Suprapubic skin (tissue), 3 donors: ENCODE data around the gene TMC3.

Experiments used
- CTCF ChIP-seq, 2 donors: fragments of 200-600 bp in 1 of 2; fragments of 450-650 bp in 1 of 2; sonication (generic) in 1 of 2; IDR thresholded peaks; one replicate each; pipeline ENCODE4 v1.5.1; 2016 to 2019; ENCODE audit warnings: antibody characterized with exemption in 2 of 2, mild to moderate bottlenecking in 1 of 2, moderate library complexity in 1 of 2
- EP300 ChIP-seq: sonication (generic); formaldehyde crosslinking; IDR thresholded peaks from one replicate; pipeline ENCODE4 v1.6.1; 2017; ENCODE audit warnings: antibody characterized with exemption

GRCh38 chr15:81296673-81297072, 77.3 kb downstream of the TMC3 start:
- TF ChIP-seq EP300: no peak
- no peak for TF ChIP-seq CTCF (IDR thresholded peaks at IDR 0.05)
